Activated CD8-positive, alpha-beta T cell treated with anti-CD3 and anti-CD28 coated beads, Interleukin-2, amount 10 ng/mL, durations not matched to agents 7 days and 5 days (primary cell): ENCODE data around the gene SLC13A5. TPM values are rescaled to one million over a fixed set of nuclear protein-coding genes. Genes with fewer than 3 reads are reported as not detected.

ENCODE experiments used
- ATAC-seq: fragments of 150-1000 bp; cut with Tn5 transposase; one replicate; pipeline ENCODE4 v1.10.0; 2021; ENCODE audit warnings: moderate library complexity
- CTCF ChIA-PET: fragments of 350-600 bp; sonication (Branson Sonifier 250); formaldehyde crosslinking; loops from one replicate; lab custom pipeline; 2021; ENCODE audit warnings: antibody characterized with exemption; lab: Charles Lee
- POLR2A ChIA-PET: fragments of 350-600 bp; sonication (Branson Sonifier 250); formaldehyde crosslinking; loops from one replicate; lab custom pipeline; 2021; ENCODE audit warnings: antibody characterized with exemption; lab: Charles Lee
- DNase-seq: peaks from one replicate; pipeline ENCODE4 v3.0.0-alpha.2; 2020
- H3K27ac Mint-ChIP-seq: one replicate; pipeline ENCODE4 v1.8.0; 2021; ENCODE audit warnings: mild to moderate bottlenecking, mixed read lengths
- H3K27me3 Mint-ChIP-seq: one replicate; pipeline ENCODE4 v1.8.0; 2021; ENCODE audit warnings: low read depth, mixed read lengths
- H3K36me3 Mint-ChIP-seq: one replicate; pipeline ENCODE4 v1.8.0; 2021; ENCODE audit warnings: low read depth, mixed read lengths
- H3K4me1 Mint-ChIP-seq: one replicate; pipeline ENCODE4 v1.8.0; 2021; ENCODE audit warnings: low read depth, mixed read lengths
- H3K4me3 Mint-ChIP-seq: one replicate; pipeline ENCODE4 v1.8.0; 2021; ENCODE audit warnings: mild to moderate bottlenecking, mixed read lengths
- H3K9me3 Mint-ChIP-seq: one replicate; pipeline ENCODE4 v1.8.0; 2022; ENCODE audit warnings: mixed read lengths; ENCODE audit not compliant: insufficient read depth
- total RNA-seq, 2 experiments: library from RNA; stranded (reverse); gene quantifications; one replicate each; pipeline ENCODE4 v1.2.3, GENCODE V29; 2021

SLC13A5 gene
- total RNA-seq, 2 experiments from 2014 or later = not detected

- H3K27ac Mint-ChIP-seq = no peak overlapping the region
- POLR2A ChIA-PET = no interaction called here
- no peaks in the 10 kb centered on the region for H3K36me3 Mint-ChIP-seq
- CTCF ChIA-PET = no interaction called here
- no peak overlapping the region for H3K4me3 Mint-ChIP-seq
- ATAC-seq (no peak), DNase-seq (no peak)
- H3K27me3 Mint-ChIP-seq = peaks cover 46% of the 10 kb centered on the region
- peaks cover 25% of the 10 kb centered on the region for H3K4me1 Mint-ChIP-seq
- no peaks in the 10 kb centered on the region for H3K9me3 Mint-ChIP-seq
Observed at GRCh38 chr17:6710317-6710716, 2.9 kb downstream of the SLC13A5 start.

GRCh38 chr17:6708357-6708961, 4.7 kb downstream of the SLC13A5 start:
- POLR2A ChIA-PET = no interaction called here
- Mint-ChIP-seq H3K27me3 (peaks cover 41% of the 10 kb centered on the region), H3K27ac (no peak overlapping the region), H3K4me1 (peaks cover 16% of the 10 kb centered on the region), H3K36me3 (no peaks in the 10 kb centered on the region), H3K4me3 (no peak overlapping the region), H3K9me3 (no peaks in the 10 kb centered on the region)
- CTCF ChIA-PET = no interaction called here
- ATAC-seq = no peak
- DNase-seq = no peak

GRCh38 chr17:6706996-6707395, 6.2 kb downstream of the SLC13A5 start:
- DNase-seq = no peak
- Mint-ChIP-seq H3K4me3 (no peak overlapping the region), H3K27ac (no peak overlapping the region), H3K27me3 (peaks cover 30% of the 10 kb centered on the region), H3K4me1 (peaks cover 7% of the 10 kb centered on the region), H3K36me3 (no peaks in the 10 kb centered on the region), H3K9me3 (no peaks in the 10 kb centered on the region)
- CTCF ChIA-PET = no interaction called here
- ATAC-seq = no peak
- POLR2A ChIA-PET = no interaction called here

GRCh38 chr17:6706499-6706898, 6.7 kb downstream of the SLC13A5 start:
- Mint-ChIP-seq H3K27ac (no peak overlapping the region), H3K27me3 (peaks cover 27% of the 10 kb centered on the region), H3K4me1 (peaks cover 8% of the 10 kb centered on the region), H3K4me3 (no peak overlapping the region), H3K36me3 (no peaks in the 10 kb centered on the region), H3K9me3 (no peaks in the 10 kb centered on the region)
- ATAC-seq (no peak), DNase-seq (no peak)
- CTCF ChIA-PET = no interaction called here
- POLR2A ChIA-PET = no interaction called here

- POLR2A ChIA-PET = no interaction called here
- DNase-seq (no peak), ATAC-seq (no peak)
- Mint-ChIP-seq H3K36me3 (no peaks in the 10 kb centered on the region), H3K4me3 (no peak overlapping the region), H3K27ac (no peak overlapping the region), H3K4me1 (peaks cover 5% of the 10 kb centered on the region), H3K27me3 (peaks cover 19% of the 10 kb centered on the region), H3K9me3 (no peaks in the 10 kb centered on the region)
- CTCF ChIA-PET = no interaction called here
Observed at GRCh38 chr17:6704470-6705052, 8.6 kb downstream of the SLC13A5 start.

GRCh38 chr17:6703751-6704150, 9.4 kb downstream of the SLC13A5 start:
- no peaks in the 10 kb centered on the region for H3K36me3 Mint-ChIP-seq
- CTCF ChIA-PET = interaction anchor here (0.9 kb wide), 1 partner anchor 37 kb away, joined by 3 read pairs; no protein-coding TSS in a partner anchor
- no peak overlapping the region for H3K27ac Mint-ChIP-seq
- H3K27me3 Mint-ChIP-seq = peaks cover 17% of the 10 kb centered on the region
- ATAC-seq (no peak), DNase-seq (no peak)
- H3K4me1 Mint-ChIP-seq = peaks cover 5% of the 10 kb centered on the region
- no peak overlapping the region for H3K4me3 Mint-ChIP-seq
- POLR2A ChIA-PET = no interaction called here
- no peaks in the 10 kb centered on the region for H3K9me3 Mint-ChIP-seq

GRCh38 chr17:6702567-6703215, 10.5 kb downstream of the SLC13A5 start:
- Mint-ChIP-seq H3K36me3 (no peaks in the 10 kb centered on the region), H3K27ac (no peak overlapping the region), H3K4me3 (no peak overlapping the region), H3K27me3 (peaks cover 10% of the 10 kb centered on the region), H3K9me3 (no peaks in the 10 kb centered on the region), H3K4me1 (peaks cover 5% of the 10 kb centered on the region)
- no peak for DNase-seq
- ATAC-seq = no peak
- ChIA-PET CTCF (interaction anchor here (0.9 to 1.0 kb wide), 2 partner anchors 36 to 141 kb away, joined by 3 read pairs; no protein-coding TSS in a partner anchor), POLR2A (no interaction called here)

- Mint-ChIP-seq H3K4me3 (no peak overlapping the region), H3K27me3 (peaks cover 9% of the 10 kb centered on the region), H3K36me3 (no peaks in the 10 kb centered on the region), H3K9me3 (no peaks in the 10 kb centered on the region), H3K4me1 (peaks cover 5% of the 10 kb centered on the region), H3K27ac (no peak overlapping the region)
- ChIA-PET POLR2A (no interaction called here), CTCF (interaction anchor here (0.6 to 1.4 kb wide), 6 partner anchors 18 to 228 kb away, joined by 3 to 5 read pairs (median 3); no protein-coding TSS in a partner anchor)
- DNase-seq (peak; percentile 56), ATAC-seq (peak; percentile 67)
Observed at GRCh38 chr17:6701719-6702118, 11.4 kb downstream of the SLC13A5 start.

- DNase-seq = no peak
- Mint-ChIP-seq H3K27ac (no peak overlapping the region), H3K4me3 (no peak overlapping the region), H3K27me3 (peaks cover 13% of the 10 kb centered on the region), H3K36me3 (no peaks in the 10 kb centered on the region), H3K9me3 (no peaks in the 10 kb centered on the region), H3K4me1 (peaks cover 5% of the 10 kb centered on the region)
- ChIA-PET CTCF (interaction anchor here (1.1 to 1.4 kb wide), 3 partner anchors 34 to 227 kb away, joined by 3 to 5 read pairs (median 4); no protein-coding TSS in a partner anchor), POLR2A (no interaction called here)
- no peak for ATAC-seq
Observed at GRCh38 chr17:6700948-6701307, 12.2 kb downstream of the SLC13A5 start.

GRCh38 chr17:6699997-6700947, 12.9 kb downstream of the SLC13A5 start:
- H3K27ac Mint-ChIP-seq = no peak overlapping the region
- H3K4me3 Mint-ChIP-seq = no peak overlapping the region

GRCh38 chr17:6698004-6698403, 15.2 kb downstream of the SLC13A5 start:
- ATAC-seq = no peak
- peaks cover 5% of the 10 kb centered on the region for H3K4me1 Mint-ChIP-seq
- peaks cover 10% of the 10 kb centered on the region for H3K27me3 Mint-ChIP-seq
- H3K4me3 Mint-ChIP-seq = no peak overlapping the region
- DNase-seq = no peak
- POLR2A ChIA-PET = no interaction called here
- CTCF ChIA-PET = interaction anchor here (0.6 kb wide), 1 partner anchor 149 kb away, joined by 3 read pairs; no protein-coding TSS in a partner anchor
- no peaks in the 10 kb centered on the region for H3K36me3 Mint-ChIP-seq
- H3K9me3 Mint-ChIP-seq = no peaks in the 10 kb centered on the region
- H3K27ac Mint-ChIP-seq = no peak overlapping the region

More at GRCh38 chr17:6699997-6700947, 12.9 kb downstream of the SLC13A5 start:
- ChIA-PET CTCF (interaction anchor here (1.1 kb wide), 1 partner anchor 34 kb away, joined by 4 read pairs; no protein-coding TSS in a partner anchor), POLR2A (no interaction called here)
- DNase-seq = no peak
- no peaks in the 10 kb centered on the region for H3K36me3 Mint-ChIP-seq
- no peaks in the 10 kb centered on the region for H3K9me3 Mint-ChIP-seq
- no peak for ATAC-seq
- H3K4me1 Mint-ChIP-seq = peaks cover 5% of the 10 kb centered on the region
- peaks cover 13% of the 10 kb centered on the region for H3K27me3 Mint-ChIP-seq
